Measurements from ENCODE around the gene MCC. TPM values are rescaled to one million over a fixed set of nuclear protein-coding genes. Genes with fewer than 3 reads are reported as not detected.

Gene MCC
- total and polyA plus RNA-seq, 2 donors (not counting 1 experiment from before 2014, with no cell fraction given) = 0.09 to 0.32 TPM

- H3K79me2 ChIP-seq (ENCODE audit: control insufficient read depth, insufficient read depth, low read length) = no peaks in the 10 kb centered on the region
- ChIA-PET CTCF (interaction anchor here (1.9 kb wide), 1 partner anchor 11 kb away, joined by 5 read pairs; no protein-coding TSS in a partner anchor), POLR2A (no interaction called here)
- no peak overlapping the region for H2AFZ ChIP-seq (ENCODE audit: insufficient read depth, low read depth, low read length, poor library complexity, severe bottlenecking)
- H4K20me1 ChIP-seq (ENCODE audit: control insufficient read depth, insufficient read depth, low read length, poor library complexity, severe bottlenecking) = no peaks in the 10 kb centered on the region
- no peak overlapping the region for H3K4me2 ChIP-seq (replicated peaks; ENCODE audit: low read depth, low read length, poor library complexity, severe bottlenecking)
- peaks cover 0 to 12% (median 3%) of the 10 kb centered on the region in 4 experiments for H3K27me3 ChIP-seq (replicated peaks in 1 of 4; ENCODE audit: control extremely low read depth in 1 of 4, control insufficient read depth in 3 of 4, insufficient read depth in 4 of 4, low read length in 3 of 4)
- no peak overlapping the region for H3K27ac Mint-ChIP-seq
- H3K27me3 Mint-ChIP-seq = peaks cover 28% of the 10 kb centered on the region
- WGBS (ENCODE audit: insufficient coverage) = no CpG with 5 or more reads among the region's 1 CpG
- H3K4me3 ChIP-seq (ENCODE audit: control extremely low read depth in 1 of 5, extremely low read depth in 1 of 5, insufficient read depth in 1 of 5, low read depth in 2 of 5, low read length in 4 of 5) = no peak overlapping the region
- no peaks in the 10 kb centered on the region for H3K36me3 ChIP-seq (replicated peaks in 1 of 2; ENCODE audit: control extremely low read depth in 1 of 2, control insufficient read depth in 1 of 2, extremely low read depth in 1 of 2, insufficient read depth in 2 of 2, low read length in 1 of 2)
- no peak for DNase-seq
- ATAC-seq (ENCODE audit: low read depth) = no peak
- H3K4me1 ChIP-seq (ENCODE audit: control insufficient read depth in 2 of 2, insufficient read depth in 2 of 2, low read length in 2 of 2) = no peaks in the 10 kb centered on the region
- TF ChIP-seq EZH2 (IDR thresholded peaks at IDR 0.05; ENCODE audit: borderline replicate concordance, insufficient read depth, low read depth, low read length, poor library complexity, severe bottlenecking) (no peak), CTCF (IDR thresholded peaks at IDR 0.05) (no peak)
- H3K4me1 Mint-ChIP-seq = no peaks in the 10 kb centered on the region
- intact Hi-C loops (cut with micrococcal nuclease) = no loop called here
- H3K9me3 ChIP-seq (ENCODE audit: control extremely low read depth in 1 of 3, control insufficient read depth in 2 of 3, insufficient read depth in 1 of 3, low read length in 2 of 3) = no peaks in the 10 kb centered on the region
- H3K9me3 Mint-ChIP-seq (ENCODE audit: insufficient read depth) = no peaks in the 10 kb centered on the region
- no peak overlapping the region for H3K4me3 Mint-ChIP-seq
- no peak overlapping the region for H3K27ac ChIP-seq (ENCODE audit: low read length in 2 of 2)
- H3K9ac ChIP-seq (ENCODE audit: low read length) = no peak overlapping the region
These were observed 98.0 kb downstream of the MCC start for GRCh38 chr5:113390224-113390623.

- TF ChIP-seq EZH2 (IDR thresholded peaks at IDR 0.05; ENCODE audit: borderline replicate concordance, insufficient read depth, low read depth, low read length, poor library complexity, severe bottlenecking) = no peak
- no peak for TF ChIP-seq CTCF (IDR thresholded peaks at IDR 0.05)
- H3K27ac ChIP-seq (ENCODE audit: low read length in 2 of 2) = no peak overlapping the region
- no peak overlapping the region for H3K9ac ChIP-seq (ENCODE audit: low read length)
- H4K20me1 ChIP-seq (ENCODE audit: control insufficient read depth, insufficient read depth, low read length, poor library complexity, severe bottlenecking) = no peaks in the 10 kb centered on the region
- ChIA-PET CTCF (interaction anchor here (2.2 kb wide), 1 partner anchor 9 kb away, joined by 5 read pairs; no protein-coding TSS in a partner anchor), POLR2A (no interaction called here)
- H3K4me2 ChIP-seq (replicated peaks; ENCODE audit: low read depth, low read length, poor library complexity, severe bottlenecking) = no peak overlapping the region
- H3K79me2 ChIP-seq (ENCODE audit: control insufficient read depth, insufficient read depth, low read length) = no peaks in the 10 kb centered on the region
- no peak overlapping the region for H3K4me3 Mint-ChIP-seq
- H3K27ac Mint-ChIP-seq = no peak overlapping the region
- no peak overlapping the region for H3K4me3 ChIP-seq (ENCODE audit: control extremely low read depth in 1 of 5, extremely low read depth in 1 of 5, insufficient read depth in 1 of 5, low read depth in 2 of 5, low read length in 4 of 5)
- no peaks in the 10 kb centered on the region for H3K9me3 Mint-ChIP-seq (ENCODE audit: insufficient read depth)
- H2AFZ ChIP-seq (ENCODE audit: insufficient read depth, low read depth, low read length, poor library complexity, severe bottlenecking) = no peak overlapping the region
- no peaks in the 10 kb centered on the region for H3K36me3 ChIP-seq (replicated peaks in 1 of 2; ENCODE audit: control extremely low read depth in 1 of 2, control insufficient read depth in 1 of 2, extremely low read depth in 1 of 2, insufficient read depth in 2 of 2, low read length in 1 of 2)
- no peaks in the 10 kb centered on the region for H3K9me3 ChIP-seq (ENCODE audit: control extremely low read depth in 1 of 3, control insufficient read depth in 2 of 3, insufficient read depth in 1 of 3, low read length in 2 of 3)
- H3K4me1 Mint-ChIP-seq = no peaks in the 10 kb centered on the region
- peaks cover 0 to 12% (median 5%) of the 10 kb centered on the region in 4 experiments for H3K27me3 ChIP-seq (replicated peaks in 1 of 4; ENCODE audit: control extremely low read depth in 1 of 4, control insufficient read depth in 3 of 4, insufficient read depth in 4 of 4, low read length in 3 of 4)
- intact Hi-C loops (cut with micrococcal nuclease) = no loop called here
- ATAC-seq (ENCODE audit: low read depth) = no peak
- no peak for DNase-seq
- WGBS (ENCODE audit: insufficient coverage) = 95% methylated on average over 3 of the region's 4 CpGs
- peaks cover 28% of the 10 kb centered on the region for H3K27me3 Mint-ChIP-seq
- H3K4me1 ChIP-seq (ENCODE audit: control insufficient read depth in 2 of 2, insufficient read depth in 2 of 2, low read length in 2 of 2) = no peaks in the 10 kb centered on the region
These were observed 99.1 kb downstream of the MCC start for GRCh38 chr5:113389116-113389515.

Measured in B cell (primary cell).